Measurements from ENCODE around the gene PRSS48.

- TF ChIP-seq CTCF (IDR thresholded peaks at IDR 0.05 in 2 of 3, conservative IDR thresholded peaks at IDR 0.05 in 1 of 3; ENCODE audit: borderline replicate concordance in 1 of 3, insufficient read depth in 1 of 3, low read depth in 2 of 3, low read length in 2 of 3) (no peak), POLR2AphosphoS5 (IDR thresholded peaks at IDR 0.05; ENCODE audit: low read depth, low read length) (no peak), REST (IDR thresholded peaks at IDR 0.05; ENCODE audit: low read depth) (no peak), EZH2phosphoT487 (IDR thresholded peaks at IDR 0.05; ENCODE audit: borderline replicate concordance) (no peak), YY1 (IDR thresholded peaks at IDR 0.05; ENCODE audit: extremely low read depth, insufficient replicate concordance, low read depth, low read length) (no peak), POLR2A (IDR thresholded peaks at IDR 0.05; ENCODE audit: borderline replicate concordance, extremely low read depth, insufficient read depth, insufficient read length) (no peak)
Observed at GRCh38 chr4:151251603-151252304, 25.2 kb upstream of the PRSS48 start.
